Upper lobe of left lung (tissue), 6 donors: ENCODE data around the gene GCC2. TPM values are rescaled to one million over a fixed set of nuclear protein-coding genes. Genes with fewer than 3 reads are reported as not detected.

ENCODE experiments used
- ATAC-seq, 2 donors: fragments of 200-7000 bp; cut with Tn5 transposase; one replicate each; pipeline ENCODE4 v1.9.1; 2022; ENCODE audit warnings: mild to moderate bottlenecking in 2 of 2, moderate library complexity in 2 of 2; ENCODE audit not compliant: low FRiP score in 2 of 2
- DNase-seq, 2 donors: peaks; one replicate each; pipeline ENCODE4 v3.0.0-alpha.2; 2019 to 2020
- H3K27ac ChIP-seq, 4 donors: fragments of 200-600 bp; sonication (generic); one replicate each; pipeline ENCODE4 v1.5.1; 2016 to 2019
- H3K27me3 ChIP-seq, 4 donors: fragments of 200-600 bp; sonication (generic); one replicate each; pipeline ENCODE4 v1.5.1; 2017 to 2019
- H3K36me3 ChIP-seq, 4 donors: fragments of 200-600 bp; sonication (generic); one replicate each; pipeline ENCODE4 v1.5.1; 2016 to 2019
- H3K4me1 ChIP-seq, 4 donors: fragments of 200-600 bp; sonication (generic); one replicate each; pipeline ENCODE4 v1.5.1; 2018 to 2019
- H3K4me3 ChIP-seq, 4 donors: fragments of 200-600 bp; sonication (generic); one replicate each; pipeline ENCODE4 v1.5.1; 2017 to 2019; ENCODE audit warnings: mild to moderate bottlenecking in 2 of 4, moderate library complexity in 1 of 4
- H3K9me3 ChIP-seq, 4 donors: fragments of 200-600 bp; sonication (generic); one replicate each; pipeline ENCODE4 v1.5.1; 2018 to 2019
- CTCF ChIP-seq, 6 experiments: fragments of 450-650 bp in 4 of 6; fragments of 200-600 bp in 2 of 6; sonication (generic) in 2 of 6; IDR thresholded peaks; one replicate each; pipeline ENCODE4 v1.5.1; 2016 to 2019; ENCODE audit warnings: antibody characterized with exemption in 6 of 6
- EP300 ChIP-seq, 4 donors: sonication (generic); formaldehyde crosslinking; IDR thresholded peaks; one replicate each; pipeline ENCODE4 v1.5.1; 2017; ENCODE audit warnings: antibody characterized with exemption in 4 of 4, control low read depth in 2 of 4
- POLR2A ChIP-seq, 4 donors: fragments of 450-650 bp; IDR thresholded peaks; one replicate each; pipeline ENCODE4 v1.5.1; 2016 to 2017; ENCODE audit warnings: antibody characterized with exemption in 4 of 4, mild to moderate bottlenecking in 2 of 4
- POLR2AphosphoS5 ChIP-seq, 2 donors: sonication (generic); formaldehyde crosslinking; IDR thresholded peaks; one replicate each; pipeline ENCODE4 v1.5.1; 2017; ENCODE audit warnings: antibody characterized with exemption in 2 of 2
- WGBS, 2 donors: methylation state at CpG; one replicate each; pipeline ENCODE4 v1.1.5; 2017 to 2018; 5-methylcytosine and 5-hydroxymethylcytosine counted together
- total RNA-seq, 6 donors: library from RNA; depleted of rRNA in 4 of 6; stranded (reverse); fragments of >200 nt in 4 of 6; gene quantifications; one replicate each; pipeline versions ENCODE4 v1.1.0 to v1.2.1, GENCODE V29; 2016 to 2021
- donor health status: DM: no; HTN: no; CAD: no; lungs with moderate emphysema.
- donor health status: DM: no; HTN: yes; CAD: no; lungs with severe emphysema.

GCC2 gene
- total RNA-seq, 6 donors from 2014 or later, result 30.7 to 96.4 (median 37.8) TPM

DNA sequence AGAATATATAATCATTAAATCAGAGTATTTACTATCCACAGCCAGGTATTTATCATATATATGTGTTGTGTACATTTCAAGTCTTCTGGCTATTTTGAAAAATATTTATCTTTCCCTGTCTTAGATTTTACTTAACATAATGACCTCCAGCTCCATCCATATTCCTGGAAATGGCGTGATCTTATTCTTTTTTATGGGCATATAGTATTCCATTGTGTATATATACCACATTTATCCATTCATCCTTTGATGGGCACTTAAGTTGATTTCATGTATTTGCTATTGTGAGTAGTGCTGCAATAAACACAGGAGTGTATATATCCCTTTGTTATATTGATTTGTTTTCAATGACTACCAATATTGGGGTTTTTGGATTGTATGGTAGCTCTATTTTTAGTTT is 6.6 kb downstream of the GCC2 start:
- Histone ChIP-seq H3K27me3 (no peaks in the 10 kb centered on the region), H3K4me1 (peaks cover 0 to under 1% (median 0%) of the 10 kb centered on the region in 4 donors), H3K9me3 (peaks cover 0 to 11% (median 4%) of the 10 kb centered on the region in 4 donors), H3K4me3 (no peak overlapping the region), H3K27ac (no peak overlapping the region), H3K36me3 (peaks cover 19 to 70% (median 33%) of the 10 kb centered on the region in 4 donors)
- TF ChIP-seq EP300 (IDR thresholded peaks at IDR 0.05) (no peak), POLR2A (IDR thresholded peaks at IDR 0.05) (no peak), POLR2AphosphoS5 (IDR thresholded peaks at IDR 0.05) (no peak), CTCF (IDR thresholded peaks at IDR 0.05) (no peak)
- no peak for ATAC-seq
- 98 to 100% methylated on average over 1 of the region's 1 CpG for WGBS, 2 donors
- DNase-seq, result no peak

DNA sequence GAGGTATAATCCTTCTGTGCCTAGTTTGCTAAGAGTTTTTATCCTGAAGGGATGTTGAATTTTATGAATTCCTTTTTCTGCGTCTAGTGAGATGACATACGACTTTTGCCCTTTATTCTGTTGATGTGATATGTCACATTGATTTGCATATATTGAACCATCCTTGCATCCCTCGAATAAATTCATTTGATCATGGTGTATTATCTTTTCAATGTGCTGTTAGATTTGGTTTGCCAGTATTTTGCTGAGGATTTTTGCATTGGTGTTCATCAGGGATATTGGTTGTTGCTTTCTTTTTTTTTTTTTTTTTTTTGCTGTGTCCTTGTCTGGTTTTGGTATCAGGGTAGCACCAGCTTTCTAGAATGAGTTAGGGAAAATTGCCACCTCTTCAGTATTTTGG is 9.1 kb downstream of the GCC2 start:
- Histone ChIP-seq H3K4me1 (no peaks in the 10 kb centered on the region), H3K27me3 (no peaks in the 10 kb centered on the region), H3K27ac (no peak overlapping the region), H3K9me3 (peaks cover 0 to 11% (median 4%) of the 10 kb centered on the region in 4 donors), H3K36me3 (peaks cover 14 to 75% (median 32%) of the 10 kb centered on the region in 4 donors), H3K4me3 (no peak overlapping the region)
- 96 to 97% methylated on average over 3 of the region's 3 CpGs for WGBS, 2 donors
- no peak for DNase-seq
- ATAC-seq, result no peak
- TF ChIP-seq POLR2AphosphoS5 (IDR thresholded peaks at IDR 0.05), result no peak
- TF ChIP-seq POLR2A (IDR thresholded peaks at IDR 0.05), result no peak
- TF ChIP-seq CTCF (IDR thresholded peaks at IDR 0.05), result no peak
- TF ChIP-seq EP300 (IDR thresholded peaks at IDR 0.05), result no peak

- 81 to 87% methylated on average over 1 of the region's 1 CpG for WGBS, 2 donors
- no peak for TF ChIP-seq EP300 (IDR thresholded peaks at IDR 0.05)
- no peak for TF ChIP-seq POLR2A (IDR thresholded peaks at IDR 0.05)
- no peaks in the 10 kb centered on the region for H3K27me3 ChIP-seq
- H3K27ac ChIP-seq, result no peak overlapping the region
- ATAC-seq (no peak), DNase-seq (no peak)
- H3K36me3 ChIP-seq, result peaks cover 6 to 75% (median 34%) of the 10 kb centered on the region in 4 donors
- H3K9me3 ChIP-seq, result peaks cover 0 to 11% (median 4%) of the 10 kb centered on the region in 4 donors
- H3K4me3 ChIP-seq, result no peak overlapping the region
- no peaks in the 10 kb centered on the region for H3K4me1 ChIP-seq
Measured at GRCh38 chr2:108459441-108459840, 10.4 kb downstream of the GCC2 start.

DNA sequence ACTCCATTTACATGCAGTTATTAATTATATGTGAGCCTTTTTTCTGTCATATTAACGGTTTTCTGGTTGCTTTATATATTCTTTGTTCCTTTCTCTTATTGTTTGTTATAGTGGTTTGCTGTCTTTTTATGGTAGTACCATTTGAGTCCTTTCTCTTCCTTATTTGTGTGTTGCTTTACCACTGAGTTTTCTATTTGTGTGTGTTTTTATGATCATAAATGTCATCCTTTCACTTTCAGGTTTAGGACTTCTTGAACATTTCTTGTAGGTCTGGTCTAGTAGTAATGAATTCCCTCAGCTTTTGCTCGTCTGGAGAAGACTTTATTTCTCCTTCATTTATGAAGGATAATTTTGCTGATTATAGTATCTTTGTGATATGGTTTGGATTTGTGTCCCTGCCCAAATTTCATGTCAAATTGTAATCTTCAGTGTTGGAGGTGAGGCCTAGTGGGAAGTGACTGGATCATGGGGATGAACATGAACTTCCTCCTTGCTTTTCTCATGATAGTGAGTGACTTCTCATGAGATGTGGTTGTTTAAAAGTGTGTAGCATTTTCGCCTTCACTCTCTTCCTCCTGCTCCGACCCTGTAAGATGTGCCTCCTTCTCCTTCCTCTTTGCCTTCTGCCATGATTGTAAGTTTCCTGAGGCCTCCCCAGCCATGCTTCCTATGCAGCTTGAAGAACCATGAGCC is 11.5 kb downstream of the GCC2 start:
- H3K4me3 ChIP-seq, result no peak overlapping the region
- DNase-seq (no peak), ATAC-seq (no peak)
- WGBS, 2 donors, result 75% methylated on average over 4 of the region's 4 CpGs
- no peak overlapping the region for H3K27ac ChIP-seq
- H3K36me3 ChIP-seq, result peaks cover 2 to 75% (median 35%) of the 10 kb centered on the region in 4 donors
- no peaks in the 10 kb centered on the region for H3K27me3 ChIP-seq
- no peak for TF ChIP-seq EP300 (IDR thresholded peaks at IDR 0.05)
- no peak for TF ChIP-seq POLR2AphosphoS5 (IDR thresholded peaks at IDR 0.05)
- TF ChIP-seq CTCF (IDR thresholded peaks at IDR 0.05), result no peak
- TF ChIP-seq POLR2A (IDR thresholded peaks at IDR 0.05), result no peak
- H3K4me1 ChIP-seq, result no peaks in the 10 kb centered on the region
- peaks cover 0 to 11% (median 4%) of the 10 kb centered on the region in 4 donors for H3K9me3 ChIP-seq

DNA sequence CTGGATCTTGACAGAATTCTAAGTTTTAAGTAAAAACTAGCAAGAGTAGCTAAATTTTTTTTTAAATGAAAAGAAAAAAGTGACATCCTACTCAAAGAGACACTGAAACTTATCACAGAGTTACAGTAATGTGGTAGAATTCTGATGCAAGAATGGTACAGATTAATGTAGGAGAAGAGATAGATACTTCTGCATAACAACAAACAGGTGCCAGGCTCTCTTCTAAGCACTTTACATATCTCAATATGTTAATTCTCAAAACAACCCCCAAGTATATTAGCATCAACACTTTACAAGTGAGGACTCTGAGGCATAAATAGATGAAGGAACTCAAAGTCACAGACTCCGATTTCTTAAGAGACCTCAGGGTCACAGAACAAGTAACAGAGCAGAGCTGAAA is 28.1 kb downstream of the GCC2 start:
- DNase-seq, result no peak
- Histone ChIP-seq H3K27ac (no peak overlapping the region), H3K9me3 (no peaks in the 10 kb centered on the region), H3K4me1 (no peaks in the 10 kb centered on the region), H3K4me3 (no peak overlapping the region), H3K36me3 (peaks cover 7 to 93% (median 36%) of the 10 kb centered on the region in 4 donors), H3K27me3 (no peaks in the 10 kb centered on the region)
- ATAC-seq, result no peak
- no peak for TF ChIP-seq POLR2AphosphoS5 (IDR thresholded peaks at IDR 0.05)
- TF ChIP-seq EP300 (IDR thresholded peaks at IDR 0.05), result no peak
- no peak for TF ChIP-seq CTCF (IDR thresholded peaks at IDR 0.05)
- TF ChIP-seq POLR2A (IDR thresholded peaks at IDR 0.05), result no peak
- WGBS, 2 donors, result 93 to 96% methylated on average over 1 of the region's 1 CpG
